Esophagus squamous epithelium (tissue), 5 donors: ENCODE results near the gene HOXD4. TPM values are rescaled to one million over a fixed set of nuclear protein-coding genes. Genes with fewer than 3 reads are reported as not detected.

Source experiments
- DNase-seq: peaks from one replicate; lab custom pipeline; 2025; lab: John Stamatoyannopoulos, UW
- H3K27ac ChIP-seq, 4 donors: fragments of 200-600 bp; sonication (generic); one replicate each; pipeline ENCODE4 v1.5.1; 2016 to 2019; ENCODE audit warnings: mild to moderate bottlenecking in 1 of 4
- H3K27me3 ChIP-seq, 4 donors: fragments of 200-600 bp; sonication (generic); 1 replicate in 3 of 4; 2 replicates in 1 of 4; pipeline versions ENCODE4 v1.5.1 to v1.6.0; 2017 to 2021; ENCODE audit warnings: antibody characterized with exemption in 1 of 4
- H3K36me3 ChIP-seq, 3 donors: fragments of 200-600 bp; sonication (generic); one replicate each; pipeline ENCODE4 v1.5.1; 2016 to 2019
- H3K4me1 ChIP-seq, 3 donors: fragments of 200-600 bp; sonication (generic); one replicate each; pipeline ENCODE4 v1.5.1; 2017 to 2019
- H3K4me3 ChIP-seq, 4 donors: fragments of 200-600 bp; sonication (generic); 1 replicate in 3 of 4; 2 replicates in 1 of 4; pipeline ENCODE4 v1.5.1; 2016 to 2019; ENCODE audit warnings: mild to moderate bottlenecking in 2 of 4, moderate library complexity in 1 of 4
- H3K9me3 ChIP-seq, 3 donors: fragments of 200-600 bp; sonication (generic); one replicate each; pipeline ENCODE4 v1.5.1; 2016 to 2019
- CTCF ChIP-seq, 6 experiments: fragments of 450-650 bp in 4 of 6; fragments of 200-600 bp in 2 of 6; sonication (generic) in 2 of 6; IDR thresholded peaks; one replicate each; pipeline ENCODE4 v1.5.1; 2016 to 2019; ENCODE audit warnings: antibody characterized with exemption in 6 of 6, mild to moderate bottlenecking in 4 of 6, moderate library complexity in 4 of 6
- POLR2A ChIP-seq, 4 donors: fragments of 450-650 bp; IDR thresholded peaks; one replicate each; pipeline ENCODE4 v1.6.1; 2017; ENCODE audit warnings: antibody characterized with exemption in 4 of 4, mild to moderate bottlenecking in 4 of 4, moderate library complexity in 3 of 4
- WGBS, 2 donors: methylation state at CpG; one replicate each; pipeline ENCODE4 v1.1.5; 2018; 5-methylcytosine and 5-hydroxymethylcytosine counted together
- intact Hi-C: fragments of 100-400 bp; cut with DNase I; formaldehyde crosslinking; loops from one replicate; pipeline ENCODE4 v1.15.0; 2022
- total RNA-seq, 4 donors: library from RNA; depleted of rRNA; stranded (reverse); fragments of >200 nt; gene quantifications; one replicate each; pipeline ENCODE4 v1.1.0, GENCODE V29; 2016
- donor health status: DM: yes; HTN: yes; CAD: no.

The HOXD4 gene
- total RNA-seq, 4 donors from 2014 or later, result 0.31 to 2.5 TPM; not detected in 2

DNA sequence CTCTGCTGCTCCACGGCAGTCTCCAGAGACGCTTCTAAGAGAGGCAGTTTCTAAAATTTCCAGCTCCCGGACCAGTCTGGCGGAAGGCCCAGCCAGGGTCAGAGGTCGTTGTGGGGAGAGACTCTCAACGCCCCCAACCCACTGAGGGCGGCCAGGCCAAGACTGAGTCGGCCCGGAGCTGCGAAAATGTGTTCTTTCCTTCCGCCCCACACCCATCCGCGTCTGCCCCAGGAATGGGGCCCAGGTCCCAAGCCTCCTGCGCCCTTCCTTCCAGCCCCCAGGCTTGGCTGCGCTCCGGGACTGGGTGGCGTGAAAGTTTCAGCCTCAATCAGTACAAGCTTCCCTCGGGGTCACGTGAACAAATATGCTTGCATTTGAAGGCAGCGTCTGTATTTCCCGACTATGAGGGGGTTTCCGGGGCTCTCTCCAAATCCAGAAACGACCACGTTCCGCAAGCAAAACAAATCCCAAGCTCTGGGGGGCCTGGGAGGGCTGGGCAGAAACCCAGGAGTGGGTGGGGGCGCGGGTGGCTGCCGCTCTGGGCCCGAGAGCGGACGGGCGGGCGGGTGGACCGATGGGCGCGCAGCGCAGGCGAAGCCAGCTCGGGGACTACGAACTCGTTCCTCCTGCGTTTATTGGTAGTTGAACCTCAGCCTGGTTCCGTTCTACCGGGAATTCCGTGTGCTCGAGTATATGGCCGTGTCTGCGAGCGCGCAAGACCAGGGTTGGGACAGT lies 9.1 kb downstream of the HOXD4 start:
- Histone ChIP-seq H3K27ac (no peak overlapping the region), H3K36me3 (no peaks in the 10 kb centered on the region), H3K9me3 (no peaks in the 10 kb centered on the region), H3K4me1 (peaks cover 21 to 73% (median 22%) of the 10 kb centered on the region in 3 donors), H3K4me3 (peak overlapping the region in 1 of 4 donors; percentile 38), H3K27me3 (peaks cover 41 to 100% (median 89%) of the 10 kb centered on the region in 4 donors)
- intact Hi-C loops, result no loop called here
- DNase-seq, result no peak
- WGBS, 2 donors, result 18 to 28% methylated on average over 14 to 15 of the region's 50 CpGs
- TF ChIP-seq CTCF (IDR thresholded peaks at IDR 0.05) (no peak), POLR2A (IDR thresholded peaks at IDR 0.05) (no peak)

- Histone ChIP-seq H3K4me3 (peak overlapping the region in 1 of 4 donors; percentile 38), H3K9me3 (no peaks in the 10 kb centered on the region), H3K27ac (no peak overlapping the region), H3K27me3 (peaks cover 41 to 100% (median 89%) of the 10 kb centered on the region in 4 donors), H3K4me1 (peaks cover 21 to 75% (median 22%) of the 10 kb centered on the region in 3 donors), H3K36me3 (no peaks in the 10 kb centered on the region)
- no peak for DNase-seq
- TF ChIP-seq POLR2A (IDR thresholded peaks at IDR 0.05) (no peak), CTCF (IDR thresholded peaks at IDR 0.05) (no peak)
- intact Hi-C loops, result no loop called here
- WGBS, 2 donors, result 18 to 24% methylated on average over 16 to 22 of the region's 22 CpGs
Measured at GRCh38 chr2:176160986-176161824, 9.9 kb downstream of the HOXD4 start.

DNA sequence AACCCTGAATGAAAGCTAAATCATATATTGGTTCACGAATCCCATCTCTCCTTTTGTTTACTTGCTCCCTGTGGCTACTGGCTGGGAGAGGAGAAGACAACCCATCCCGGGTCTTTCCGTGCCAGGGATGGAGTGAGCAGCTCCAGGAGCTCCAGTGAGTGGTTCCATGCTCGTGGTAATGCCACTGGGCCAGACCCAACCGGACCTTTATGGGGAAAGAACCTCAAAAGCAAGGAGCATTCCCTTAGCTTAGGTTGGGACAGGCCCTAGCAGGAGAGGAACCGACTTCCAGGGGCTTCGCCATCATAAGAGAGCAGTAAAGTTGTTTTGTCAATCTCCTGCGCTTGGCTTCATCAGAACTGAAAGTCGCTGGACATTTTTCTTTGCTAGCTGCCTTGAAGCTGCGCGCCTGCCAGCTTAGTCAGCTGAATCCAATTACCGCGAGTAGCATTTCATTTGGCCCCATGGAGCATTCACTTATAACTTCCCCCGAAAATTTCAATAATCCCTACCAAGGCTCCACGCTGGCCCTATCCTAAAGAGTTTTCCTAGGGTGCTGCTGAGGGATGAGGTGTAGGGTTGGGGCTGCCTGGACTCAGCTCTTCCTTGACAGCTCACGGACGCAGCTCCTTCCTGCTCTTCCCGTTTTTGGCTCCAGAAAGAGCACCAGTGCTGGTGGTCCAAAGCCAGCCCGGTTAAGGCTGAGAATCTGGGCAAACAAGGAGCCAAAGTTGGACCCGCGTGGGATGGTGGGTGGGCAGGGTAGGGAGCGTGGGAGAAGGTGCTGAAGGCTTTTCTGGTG lies 10.7 kb downstream of the HOXD4 start:
- intact Hi-C loops, result no loop called here
- Histone ChIP-seq H3K9me3 (no peaks in the 10 kb centered on the region), H3K27ac (no peak overlapping the region), H3K4me1 (peaks cover 21 to 69% (median 21%) of the 10 kb centered on the region in 3 donors), H3K36me3 (no peaks in the 10 kb centered on the region), H3K27me3 (peaks cover 41 to 100% (median 81%) of the 10 kb centered on the region in 4 donors), H3K4me3 (no peak overlapping the region)
- DNase-seq, result no peak
- TF ChIP-seq POLR2A (IDR thresholded peaks at IDR 0.05) (no peak), CTCF (IDR thresholded peaks at IDR 0.05) (no peak)
- 5 to 15% methylated on average over 12 to 13 of the region's 22 CpGs for WGBS, 2 donors

DNA sequence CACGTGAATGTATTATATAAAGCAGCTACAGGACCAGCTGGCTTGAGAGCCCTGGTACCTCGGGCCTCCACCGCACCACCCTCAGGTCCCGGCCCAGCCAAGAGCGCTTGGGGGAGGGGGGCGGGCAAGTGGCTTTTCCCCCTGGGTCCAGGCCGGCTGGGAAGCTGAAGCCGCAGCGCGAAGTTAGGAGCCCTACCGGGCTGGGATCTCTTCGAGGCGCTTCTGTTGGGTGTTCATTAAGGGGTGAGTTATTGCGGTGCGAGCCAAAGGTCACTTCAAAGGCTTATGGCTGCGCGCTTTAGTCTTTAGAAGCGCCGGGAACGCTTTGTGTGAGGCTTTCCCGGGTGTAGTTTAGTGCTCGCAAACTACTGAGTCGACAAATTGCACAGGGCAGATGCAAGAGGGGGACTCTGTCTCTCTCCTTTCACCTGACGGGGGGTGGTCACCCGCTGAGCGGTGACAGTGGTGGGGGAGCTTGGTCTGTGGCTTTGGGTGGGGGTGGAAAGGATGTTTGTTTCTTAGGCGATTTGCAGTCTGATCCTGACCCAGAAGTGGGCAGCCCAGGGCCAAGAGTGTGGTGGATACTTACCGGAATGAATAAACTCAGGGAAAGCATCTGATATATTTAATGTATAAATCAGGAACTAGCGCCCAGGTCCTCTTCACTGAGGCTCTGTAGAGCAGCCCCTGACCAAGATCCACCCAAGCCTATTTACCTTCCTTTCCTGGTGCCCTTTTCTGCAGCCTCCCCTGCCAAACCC lies 11.7 kb downstream of the HOXD4 start:
- intact Hi-C loops, result no loop called here
- peaks cover 15 to 59% (median 21%) of the 10 kb centered on the region in 3 donors for H3K4me1 ChIP-seq
- H3K36me3 ChIP-seq, result no peaks in the 10 kb centered on the region
- no peak overlapping the region for H3K4me3 ChIP-seq
- TF ChIP-seq POLR2A (IDR thresholded peaks at IDR 0.05) (no peak), CTCF (IDR thresholded peaks at IDR 0.05) (no peak)
- H3K9me3 ChIP-seq, result no peaks in the 10 kb centered on the region
- DNase-seq, result no peak
- peaks cover 41 to 100% (median 70%) of the 10 kb centered on the region in 4 donors for H3K27me3 ChIP-seq
- 5 to 22% methylated on average over 12 to 14 of the region's 29 CpGs for WGBS, 2 donors
- H3K27ac ChIP-seq, result no peak overlapping the region
